A673 (cell line): ENCODE data around the gene DNAH10. TPM values are rescaled to one million over a fixed set of nuclear protein-coding genes. Genes with fewer than 3 reads are reported as not detected.

Source experiments
- BruUV-seq: library from RNA; stranded (reverse); fragments of 400-500 nt; replicated peaks from 2 replicates; lab custom pipeline; 2021; lab: Mats Ljungman, UMichigan
- CTCF ChIA-PET: fragments of 300-600 bp; sonication (Branson Sonifier 250); formaldehyde crosslinking; loops from one replicate; lab custom pipeline; 2022; ENCODE audit warnings: antibody characterized with exemption; lab: Charles Lee
- POLR2A ChIA-PET: fragments of 300-600 bp; sonication (Branson Sonifier 250); formaldehyde crosslinking; loops from one replicate; lab custom pipeline; 2022; ENCODE audit warnings: antibody characterized with exemption; ENCODE audit not compliant: low non-redundant PET; lab: Charles Lee
- DNase-seq: peaks from one replicate; pipeline ENCODE4 v3.0.0-alpha.2; 2015; ENCODE audit warnings: low spot score
- H3K27ac ChIP-seq: fragments of 200-600 bp; sonication (generic); 2 replicates; pipeline ENCODE4 v1.5.1; 2016; ENCODE audit warnings: mixed run types, low read depth, mild to moderate bottlenecking, mixed read lengths, antibody characterized with exemption, low read length; ENCODE audit not compliant: poor library complexity, severe bottlenecking
- H3K27me3 ChIP-seq: fragments of 200-600 bp; sonication (generic); replicated peaks from 2 replicates; pipeline ENCODE4 v1.6.1; 2017; ENCODE audit warnings: mixed run types, low read depth, mild to moderate bottlenecking, mixed read lengths, antibody characterized with exemption, low read length; ENCODE audit not compliant: insufficient read depth, poor library complexity
- H3K36me3 ChIP-seq: fragments of 200-600 bp; sonication (generic); 2 replicates; pipeline ENCODE4 v1.6.1; 2016; ENCODE audit warnings: mixed run types, mild to moderate bottlenecking, mixed read lengths, antibody characterized with exemption, low read length; ENCODE audit not compliant: insufficient read depth, poor library complexity, severe bottlenecking
- H3K4me1 ChIP-seq: fragments of 200-600 bp; sonication (generic); 2 replicates; pipeline ENCODE4 v1.6.1; 2017; ENCODE audit warnings: mixed run types, mild to moderate bottlenecking, mixed read lengths, antibody characterized with exemption, low read length; ENCODE audit not compliant: insufficient read depth, poor library complexity, severe bottlenecking
- H3K4me3 ChIP-seq: fragments of 200-600 bp; sonication (generic); 2 replicates; pipeline ENCODE4 v1.5.1; 2016; ENCODE audit warnings: low read depth, mixed run types, mild to moderate bottlenecking, mixed read lengths, low read length; ENCODE audit not compliant: poor library complexity, severe bottlenecking
- H3K9me3 ChIP-seq: fragments of 200-600 bp; sonication (generic); 2 replicates; pipeline ENCODE4 v1.6.1; 2016; ENCODE audit warnings: mixed run types, low read depth, mild to moderate bottlenecking, mixed read lengths, antibody characterized with exemption, low read length; ENCODE audit not compliant: poor library complexity, severe bottlenecking
- EZH2 ChIP-seq: fragments of 200-600 bp; sonication (generic); IDR thresholded peaks from 2 replicates; pipeline ENCODE4 v1.6.1; 2017; ENCODE audit warnings: borderline replicate concordance, low read depth, mild to moderate bottlenecking, mixed read lengths, antibody characterized with exemption, low read length; ENCODE audit not compliant: poor library complexity, severe bottlenecking
- intact Hi-C: fragments of 100-400 bp; cut with micrococcal nuclease; formaldehyde crosslinking; loops from one replicate; pipeline ENCODE4 v1.10.0; 2022; ENCODE audit not compliant: unreplicated experiment
- total RNA-seq: library from RNA; stranded (reverse); gene quantifications from 2 replicates; pipeline ENCODE4 v1.2.3, GENCODE V29; 2021
- TF ChIP-seq, protein P1 (sequence below): fragments of 300-800, 200-600 bp; sonication (generic); conservative IDR thresholded peaks from 2 replicates; pipeline ENCODE4 v1.5.1; 2017; ENCODE audit warnings: low read depth, mild to moderate bottlenecking, antibody characterized with exemption, low read length, moderate library complexity, mixed read lengths

Gene DNAH10
- total RNA-seq, 1 experiment from 2014 or later, result 1.1 TPM

DNA sequence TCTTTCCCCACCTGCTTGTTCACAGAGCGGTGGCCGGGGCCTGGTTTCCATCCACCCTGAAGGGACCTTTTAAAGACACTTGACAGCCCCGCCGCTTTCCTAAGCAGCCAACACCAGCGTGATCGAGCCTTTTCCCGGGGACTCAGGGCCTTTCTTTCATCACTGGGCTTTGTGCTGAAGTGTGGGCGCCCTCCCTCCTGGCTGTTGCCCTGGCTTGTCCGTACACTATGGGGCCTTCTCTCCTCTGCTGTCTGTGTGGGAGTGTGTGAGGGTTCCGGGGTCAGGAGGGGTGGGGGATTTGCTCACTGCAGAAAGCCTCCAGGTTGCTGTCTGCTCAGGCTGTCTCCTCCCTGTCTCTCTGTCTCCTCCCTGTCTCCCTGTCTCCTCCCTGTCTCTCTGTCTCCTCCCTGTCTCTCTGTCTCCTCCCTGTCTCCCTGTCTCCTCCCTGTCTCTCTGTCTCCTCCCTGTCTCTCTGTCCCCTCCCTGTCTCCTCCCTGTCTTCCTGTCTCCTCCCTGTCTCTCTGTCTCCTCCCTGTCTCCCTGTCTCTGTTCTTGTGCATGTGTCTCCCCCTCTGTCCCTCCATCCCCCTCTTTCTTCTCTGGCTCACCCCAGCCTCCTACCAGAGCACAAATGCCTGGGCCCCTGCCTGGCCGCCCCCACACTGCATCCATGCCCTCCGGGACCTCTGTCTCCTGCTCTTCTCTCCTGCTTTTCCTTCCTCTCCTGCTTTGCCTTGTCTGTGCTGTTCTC is 145.8 kb downstream of the DNAH10 start:
- no peaks in the 10 kb centered on the region for H3K27me3 ChIP-seq
- H3K36me3 ChIP-seq, result no peaks in the 10 kb centered on the region
- ChIA-PET POLR2A (no interaction called here), CTCF (interaction anchor here (0.6 kb wide), 1 partner anchor 249 kb away, joined by 3 read pairs; no protein-coding TSS in a partner anchor)
- no peak for TF ChIP-seq EZH2
- H3K27ac ChIP-seq, result no peak overlapping the region
- no peaks in the 10 kb centered on the region for H3K9me3 ChIP-seq
- no peaks in the 10 kb centered on the region for H3K4me1 ChIP-seq
- no TSS peak for BruUV-seq
- intact Hi-C loops, result no loop called here
- no peak for DNase-seq
- H3K4me3 ChIP-seq, result no peak overlapping the region

DNA sequence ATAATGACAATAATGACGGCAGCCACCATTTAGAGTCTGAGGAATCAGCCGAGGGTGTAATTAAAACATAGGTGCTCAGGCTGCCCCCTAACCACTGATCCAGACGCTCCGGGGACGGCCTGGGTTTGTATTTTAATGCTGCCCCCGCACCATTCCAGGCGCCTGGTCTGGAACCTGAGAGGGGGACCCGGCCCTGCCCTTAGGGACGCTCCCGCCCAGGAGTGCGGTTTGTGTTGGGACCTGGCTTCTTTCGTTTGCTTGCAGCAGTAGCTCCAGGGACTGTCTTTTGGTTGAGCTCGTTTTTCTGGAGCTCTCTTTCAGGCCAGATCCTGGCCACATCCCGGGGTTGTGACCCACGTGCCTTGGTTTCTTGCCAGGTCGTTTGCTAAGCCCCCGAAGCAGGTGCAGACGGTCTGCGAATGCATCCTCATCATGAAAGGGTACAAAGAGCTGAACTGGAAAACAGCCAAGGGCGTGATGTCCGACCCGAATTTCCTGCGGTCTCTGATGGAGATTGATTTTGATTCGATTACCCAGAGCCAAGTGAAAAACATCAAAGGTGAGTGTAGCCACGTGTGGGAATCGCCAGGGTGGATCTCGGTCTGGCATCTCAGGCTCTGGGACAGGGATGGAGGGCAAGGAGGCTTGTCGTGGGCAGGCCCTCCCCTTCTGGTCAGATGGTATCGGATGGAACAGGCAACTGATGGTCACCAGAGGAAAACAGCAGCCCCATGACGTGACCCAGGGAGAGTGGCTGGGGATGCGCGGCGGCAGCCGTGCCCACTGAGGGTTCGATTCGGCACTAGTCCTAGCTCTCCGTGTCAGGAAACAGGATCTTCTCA is 147.0 kb downstream of the DNAH10 start:
- Histone ChIP-seq H3K27me3 (no peaks in the 10 kb centered on the region), H3K27ac (no peak overlapping the region), H3K4me1 (no peaks in the 10 kb centered on the region), H3K9me3 (no peaks in the 10 kb centered on the region), H3K36me3 (no peaks in the 10 kb centered on the region), H3K4me3 (no peak overlapping the region)
- intact Hi-C loops, result no loop called here
- DNase-seq, result no peak
- POLR2A ChIA-PET, result no interaction called here
- TF ChIP-seq, protein P1, sequence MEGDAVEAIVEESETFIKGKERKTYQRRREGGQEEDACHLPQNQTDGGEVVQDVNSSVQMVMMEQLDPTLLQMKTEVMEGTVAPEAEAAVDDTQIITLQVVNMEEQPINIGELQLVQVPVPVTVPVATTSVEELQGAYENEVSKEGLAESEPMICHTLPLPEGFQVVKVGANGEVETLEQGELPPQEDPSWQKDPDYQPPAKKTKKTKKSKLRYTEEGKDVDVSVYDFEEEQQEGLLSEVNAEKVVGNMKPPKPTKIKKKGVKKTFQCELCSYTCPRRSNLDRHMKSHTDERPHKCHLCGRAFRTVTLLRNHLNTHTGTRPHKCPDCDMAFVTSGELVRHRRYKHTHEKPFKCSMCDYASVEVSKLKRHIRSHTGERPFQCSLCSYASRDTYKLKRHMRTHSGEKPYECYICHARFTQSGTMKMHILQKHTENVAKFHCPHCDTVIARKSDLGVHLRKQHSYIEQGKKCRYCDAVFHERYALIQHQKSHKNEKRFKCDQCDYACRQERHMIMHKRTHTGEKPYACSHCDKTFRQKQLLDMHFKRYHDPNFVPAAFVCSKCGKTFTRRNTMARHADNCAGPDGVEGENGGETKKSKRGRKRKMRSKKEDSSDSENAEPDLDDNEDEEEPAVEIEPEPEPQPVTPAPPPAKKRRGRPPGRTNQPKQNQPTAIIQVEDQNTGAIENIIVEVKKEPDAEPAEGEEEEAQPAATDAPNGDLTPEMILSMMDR, result no peak
- TF ChIP-seq EZH2, result no peak
- CTCF ChIA-PET, result interaction anchor here (0.6 kb wide), 1 partner anchor 248 kb away, joined by 3 read pairs; no protein-coding TSS in a partner anchor
- no TSS peak for BruUV-seq

DNA sequence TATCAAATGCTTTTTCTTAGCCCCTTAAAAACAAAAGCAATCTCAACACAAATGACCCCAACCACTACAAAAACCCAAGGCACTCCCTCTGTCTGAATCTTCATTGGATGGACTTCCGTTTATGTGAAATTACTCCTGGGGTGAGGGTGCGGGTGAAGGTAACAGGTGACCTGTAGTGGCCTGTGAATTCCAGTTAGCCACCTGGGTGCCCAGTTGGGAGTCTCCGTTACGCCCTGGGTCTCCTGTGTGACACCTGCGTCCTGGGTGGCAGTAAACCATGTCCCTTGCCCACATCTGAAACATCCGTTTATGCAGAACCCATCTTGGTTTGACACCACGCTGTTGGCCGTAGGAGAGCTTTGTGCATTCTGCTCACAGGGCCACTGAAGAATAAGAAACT is 148.0 kb downstream of the DNAH10 start:
- POLR2A ChIA-PET, result no interaction called here
- no peaks in the 10 kb centered on the region for H3K9me3 ChIP-seq
- BruUV-seq, result no TSS peak
- H3K4me1 ChIP-seq, result no peaks in the 10 kb centered on the region
- intact Hi-C loops, result no loop called here
- no peak for TF ChIP-seq EZH2
- TF ChIP-seq, protein P1, result no peak
- CTCF ChIA-PET, result no interaction called here
- no peak for DNase-seq
- no peaks in the 10 kb centered on the region for H3K36me3 ChIP-seq
- H3K4me3 ChIP-seq, result no peak overlapping the region
- no peaks in the 10 kb centered on the region for H3K27me3 ChIP-seq
- H3K27ac ChIP-seq, result no peak overlapping the region
